ENCODE measurements around the gene PEX14.

- TF ChIP-seq DACH1 (IDR thresholded peaks at IDR 0.05; ENCODE audit: partially characterized antibody) = no peak
- TF ChIP-seq, protein P1, sequence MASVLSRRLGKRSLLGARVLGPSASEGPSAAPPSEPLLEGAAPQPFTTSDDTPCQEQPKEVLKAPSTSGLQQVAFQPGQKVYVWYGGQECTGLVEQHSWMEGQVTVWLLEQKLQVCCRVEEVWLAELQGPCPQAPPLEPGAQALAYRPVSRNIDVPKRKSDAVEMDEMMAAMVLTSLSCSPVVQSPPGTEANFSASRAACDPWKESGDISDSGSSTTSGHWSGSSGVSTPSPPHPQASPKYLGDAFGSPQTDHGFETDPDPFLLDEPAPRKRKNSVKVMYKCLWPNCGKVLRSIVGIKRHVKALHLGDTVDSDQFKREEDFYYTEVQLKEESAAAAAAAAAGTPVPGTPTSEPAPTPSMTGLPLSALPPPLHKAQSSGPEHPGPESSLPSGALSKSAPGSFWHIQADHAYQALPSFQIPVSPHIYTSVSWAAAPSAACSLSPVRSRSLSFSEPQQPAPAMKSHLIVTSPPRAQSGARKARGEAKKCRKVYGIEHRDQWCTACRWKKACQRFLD (CRISPR knock-in tag; IDR thresholded peaks at IDR 0.05) = no peak
- TF ChIP-seq ZSCAN29 (IDR thresholded peaks at IDR 0.05) = no peak
- TF ChIP-seq POLR2AphosphoS5 (IDR thresholded peaks at IDR 0.05; ENCODE audit: control insufficient read depth, insufficient read depth, low read depth, low read length) = no peak
Measured at GRCh38 chr1:10662824-10663677, 188.3 kb downstream of the PEX14 start.
